ENCODE results near the gene B4GALNT4. TPM values are rescaled to one million over a fixed set of nuclear protein-coding genes. Genes with fewer than 3 reads are reported as not detected.
"Not testable (repeated sequence)": the region's sequence is repeated elsewhere in the genome, so short reads cannot be mapped to it uniquely, and the experiment has no call there.

The B4GALNT4 gene
- total RNA-seq, 6 experiments from 2014 or later, result 6.4 to 12.1 (median 8.4) TPM

GRCh38 chr11:383431-383830 is 14.1 kb downstream of the B4GALNT4 start:
- TF ChIP-seq CTCF (IDR thresholded peaks at IDR 0.05), result no peak
- Mint-ChIP-seq H3K27ac (no peak overlapping the region), H3K4me1 (ENCODE audit: low read depth) (peaks cover 28% of the 10 kb centered on the region)

GRCh38 chr11:384511-384910 is 15.2 kb downstream of the B4GALNT4 start:
- TF ChIP-seq CTCF (IDR thresholded peaks at IDR 0.05), result no peak
- H3K27ac Mint-ChIP-seq, result no peak overlapping the region
- H3K4me3 Mint-ChIP-seq, result no peak overlapping the region
- peaks cover 11% of the 10 kb centered on the region; the same call in 1 of the 2 replicates for H3K36me3 Mint-ChIP-seq (ENCODE audit: low read depth)
- H3K4me1 Mint-ChIP-seq (ENCODE audit: low read depth), result peaks cover 29% of the 10 kb centered on the region
- no peak for DNase-seq
- H3K9me3 Mint-ChIP-seq, result no peaks in the 10 kb centered on the region; the same call in 1 of the 2 replicates
- peaks cover 16% of the 10 kb centered on the region for H3K27me3 Mint-ChIP-seq (ENCODE audit: insufficient read depth)

More at GRCh38 chr11:383431-383830, 14.1 kb downstream of the B4GALNT4 start:
- peaks cover 20% of the 10 kb centered on the region for H3K27me3 Mint-ChIP-seq (ENCODE audit: insufficient read depth)
- no peaks in the 10 kb centered on the region; the same call in 1 of the 2 replicates for H3K9me3 Mint-ChIP-seq
- no peak overlapping the region for H3K4me3 Mint-ChIP-seq
- H3K36me3 Mint-ChIP-seq (ENCODE audit: low read depth), result peaks cover 11% of the 10 kb centered on the region; the same call in 1 of the 2 replicates
- DNase-seq, result no peak

GRCh38 chr11:385594-386351 is 16.5 kb downstream of the B4GALNT4 start:
- no peaks in the 10 kb centered on the region; the same call in 1 of the 2 replicates for H3K9me3 Mint-ChIP-seq
- DNase-seq, result no peak
- TF ChIP-seq CTCF (IDR thresholded peaks at IDR 0.05), result no peak
- H3K27ac Mint-ChIP-seq, result no peak overlapping the region
- H3K27me3 Mint-ChIP-seq (ENCODE audit: insufficient read depth), result peaks cover 16% of the 10 kb centered on the region
- H3K4me3 Mint-ChIP-seq, result no peak overlapping the region
- peaks cover 11% of the 10 kb centered on the region; the same call in 1 of the 2 replicates for H3K36me3 Mint-ChIP-seq (ENCODE audit: low read depth)
- H3K4me1 Mint-ChIP-seq (ENCODE audit: low read depth), result peaks cover 29% of the 10 kb centered on the region

- Mint-ChIP-seq H3K9me3 (no peaks in the 10 kb centered on the region; the same call in 1 of the 2 replicates), H3K36me3 (ENCODE audit: low read depth) (peaks cover 11% of the 10 kb centered on the region; the same call in 1 of the 2 replicates), H3K27me3 (ENCODE audit: insufficient read depth) (peaks cover 16% of the 10 kb centered on the region), H3K4me3 (no peak overlapping the region), H3K27ac (no peak overlapping the region), H3K4me1 (ENCODE audit: low read depth) (peaks cover 29% of the 10 kb centered on the region)
- DNase-seq, result no peak
- no peak for TF ChIP-seq CTCF (IDR thresholded peaks at IDR 0.05)
Observed at GRCh38 chr11:386483-386882, 17.2 kb downstream of the B4GALNT4 start.

- H3K36me3 Mint-ChIP-seq (ENCODE audit: low read depth), result peaks cover 11% of the 10 kb centered on the region; the same call in 1 of the 2 replicates
- peaks cover 12% of the 10 kb centered on the region for H3K27me3 Mint-ChIP-seq (ENCODE audit: insufficient read depth)
- H3K27ac Mint-ChIP-seq, result peak overlapping the region; percentile 61; the same call in 1 of the 2 replicates
- TF ChIP-seq CTCF (IDR thresholded peaks at IDR 0.05), result no peak
- DNase-seq, result peak; percentile 15
- H3K4me1 Mint-ChIP-seq (ENCODE audit: low read depth), result peaks cover 29% of the 10 kb centered on the region
- H3K4me3 Mint-ChIP-seq, result peak overlapping the region; percentile 0; the same call in 1 of the 2 replicates
- no peaks in the 10 kb centered on the region; the same call in 1 of the 2 replicates for H3K9me3 Mint-ChIP-seq
Observed at GRCh38 chr11:387193-387793, 18.0 kb downstream of the B4GALNT4 start.

GRCh38 chr11:389369-389768 is 20.1 kb downstream of the B4GALNT4 start:
- not testable (repeated sequence) for H3K9me3 Mint-ChIP-seq; H3K36me3 Mint-ChIP-seq (ENCODE audit: low read depth); H3K4me3 Mint-ChIP-seq; DNase-seq; H3K27me3 Mint-ChIP-seq (ENCODE audit: insufficient read depth); H3K27ac Mint-ChIP-seq
- peaks cover 27% of the 10 kb centered on the region for H3K4me1 Mint-ChIP-seq (ENCODE audit: low read depth)

All from HFFc6 (cell line).